ENCODE data around the gene SLC25A6.

SLC25A6 gene

GRCh38 chrX:1423215-1423614, 31.3 kb upstream of the SLC25A6 start:
- peaks cover 80% of the 10 kb centered on the region for H3K36me3 ChIP-seq (ENCODE audit: insufficient read depth, low read length)

GRCh38 chrX:1422135-1422465, 30.2 kb upstream of the SLC25A6 start:
- Histone ChIP-seq H3K27me3 (ENCODE audit: insufficient read depth, low read length) (no peaks in the 10 kb centered on the region), H3K4me3 (ENCODE audit: low read depth, low read length, poor library complexity, severe bottlenecking) (no peak overlapping the region), H3K79me2 (ENCODE audit: insufficient read depth, low read length) (no peaks in the 10 kb centered on the region), H3K36me3 (ENCODE audit: insufficient read depth, low read length) (peaks cover 83% of the 10 kb centered on the region), H3K4me1 (ENCODE audit: insufficient read depth, low read length, severe bottlenecking) (peaks cover 17% of the 10 kb centered on the region), H3F3A (ENCODE audit: insufficient read depth, low read length) (no peaks in the 10 kb centered on the region), H4K20me1 (ENCODE audit: insufficient read depth, low read length) (no peaks in the 10 kb centered on the region), H3K9me3 (ENCODE audit: low read length) (peaks cover 10% of the 10 kb centered on the region), H2AFZ (ENCODE audit: low read length) (no peak overlapping the region), H3K4me2 (ENCODE audit: low read length) (no peak overlapping the region), H3K9ac (ENCODE audit: low read length) (no peak overlapping the region), H3K27ac (ENCODE audit: low read depth, low read length, poor library complexity, severe bottlenecking) (no peak overlapping the region), H3K9me2 (ENCODE audit: low read depth, low read length) (no peaks in the 10 kb centered on the region)
- TF ChIP-seq EZH2 (IDR thresholded peaks at IDR 0.05; ENCODE audit: borderline replicate concordance, low read length), result no peak
- TF ChIP-seq CTCF (IDR thresholded peaks at IDR 0.05; ENCODE audit: low read length), result no peak

More at GRCh38 chrX:1423215-1423614, 31.3 kb upstream of the SLC25A6 start:
- Histone ChIP-seq H3K4me1 (ENCODE audit: insufficient read depth, low read length, severe bottlenecking) (peaks cover 17% of the 10 kb centered on the region), H3K9me2 (ENCODE audit: low read depth, low read length) (no peaks in the 10 kb centered on the region), H3K4me2 (ENCODE audit: low read length) (no peak overlapping the region), H3K9ac (ENCODE audit: low read length) (no peak overlapping the region), H3K4me3 (ENCODE audit: low read depth, low read length, poor library complexity, severe bottlenecking) (no peak overlapping the region), H4K20me1 (ENCODE audit: insufficient read depth, low read length) (no peaks in the 10 kb centered on the region), H3K79me2 (ENCODE audit: insufficient read depth, low read length) (no peaks in the 10 kb centered on the region), H3K27me3 (ENCODE audit: insufficient read depth, low read length) (no peaks in the 10 kb centered on the region), H2AFZ (ENCODE audit: low read length) (no peak overlapping the region), H3F3A (ENCODE audit: insufficient read depth, low read length) (no peaks in the 10 kb centered on the region), H3K27ac (ENCODE audit: low read depth, low read length, poor library complexity, severe bottlenecking) (no peak overlapping the region), H3K9me3 (ENCODE audit: low read length) (peaks cover 10% of the 10 kb centered on the region)
- TF ChIP-seq EZH2 (IDR thresholded peaks at IDR 0.05; ENCODE audit: borderline replicate concordance, low read length), result no peak
- no peak for TF ChIP-seq CTCF (IDR thresholded peaks at IDR 0.05; ENCODE audit: low read length)

DNA sequence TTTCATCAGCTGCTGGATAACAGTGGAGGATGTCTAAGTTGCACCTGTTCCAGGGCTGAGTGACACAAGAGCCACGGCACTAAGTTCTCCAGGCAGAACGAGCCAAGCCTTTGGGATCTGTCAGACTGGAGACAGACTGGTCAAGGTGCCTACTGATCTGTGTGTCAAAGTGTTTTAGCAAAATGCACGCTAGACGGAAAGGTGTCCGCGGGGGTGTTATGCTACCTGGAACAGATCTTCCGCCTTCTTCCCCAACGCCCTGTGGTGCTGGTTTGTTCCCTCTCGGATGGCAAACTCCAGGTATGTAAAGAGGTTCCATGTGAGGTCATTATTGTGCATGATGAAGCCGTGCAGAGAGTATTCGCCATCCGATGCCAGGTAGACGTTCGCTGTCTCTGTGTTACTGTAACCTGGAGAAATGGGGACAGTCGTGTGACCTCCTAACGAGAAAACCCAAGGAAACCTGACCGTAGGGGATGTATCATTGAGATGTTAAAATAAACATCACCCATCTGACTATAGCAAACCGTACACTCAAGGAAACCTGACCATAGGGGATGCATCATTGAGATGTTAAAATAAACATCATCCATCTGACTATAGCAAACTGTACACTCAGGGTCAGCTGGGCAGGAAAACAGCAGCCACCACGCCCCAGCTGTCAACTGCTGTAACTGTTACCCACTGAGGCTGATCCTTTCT, 29.7 kb upstream of the SLC25A6 start:
- Histone ChIP-seq H3K36me3 (ENCODE audit: insufficient read depth, low read length) (peaks cover 86% of the 10 kb centered on the region), H3K9me3 (ENCODE audit: low read length) (peaks cover 10% of the 10 kb centered on the region), H3K27ac (ENCODE audit: low read depth, low read length, poor library complexity, severe bottlenecking) (no peak overlapping the region), H3K9ac (ENCODE audit: low read length) (no peak overlapping the region), H3K4me2 (ENCODE audit: low read length) (no peak overlapping the region), H3K27me3 (ENCODE audit: insufficient read depth, low read length) (no peaks in the 10 kb centered on the region), H3F3A (ENCODE audit: insufficient read depth, low read length) (no peaks in the 10 kb centered on the region), H2AFZ (ENCODE audit: low read length) (no peak overlapping the region), H3K79me2 (ENCODE audit: insufficient read depth, low read length) (no peaks in the 10 kb centered on the region), H3K9me2 (ENCODE audit: low read depth, low read length) (no peaks in the 10 kb centered on the region), H3K4me1 (ENCODE audit: insufficient read depth, low read length, severe bottlenecking) (peaks cover 17% of the 10 kb centered on the region), H4K20me1 (ENCODE audit: insufficient read depth, low read length) (no peaks in the 10 kb centered on the region), H3K4me3 (ENCODE audit: low read depth, low read length, poor library complexity, severe bottlenecking) (no peak overlapping the region)
- TF ChIP-seq EZH2 (IDR thresholded peaks at IDR 0.05; ENCODE audit: borderline replicate concordance, low read length), result no peak
- no peak for TF ChIP-seq CTCF (IDR thresholded peaks at IDR 0.05; ENCODE audit: low read length)

Data from OCI-LY1 (cell line).